ENCODE results near the gene N4BP2L2. TPM values are rescaled to one million over a fixed set of nuclear protein-coding genes. Genes with fewer than 3 reads are reported as not detected.

The N4BP2L2 gene
- total RNA-seq, 1 experiment from 2014 or later = 61.4 TPM

- H3K9me3 Mint-ChIP-seq = no peaks in the 10 kb centered on the region; a peak in 1 of 5 replicates
- no peaks in the 10 kb centered on the region; a peak in 3 of 7 replicates for H3K36me3 Mint-ChIP-seq (ENCODE audit: insufficient read depth in 1 of 3, low read depth in 3 of 3)
- H3K14ac ChIP-seq (ENCODE audit: insufficient read depth, low read length) = no peak overlapping the region
- H3T11ph ChIP-seq (ENCODE audit: low read length) = no peak overlapping the region
- no peak overlapping the region for H3K4ac ChIP-seq (ENCODE audit: low read depth, low read length)
- H3K79me1 ChIP-seq (ENCODE audit: insufficient read depth, low read depth, low read length, poor library complexity, severe bottlenecking) = no peaks in the 10 kb centered on the region
- H2BK12ac ChIP-seq (ENCODE audit: insufficient read length, low read depth, low read length) = no peak overlapping the region
- H2AK5ac ChIP-seq (ENCODE audit: insufficient read length, low read length) = no peak overlapping the region
- H4K5ac ChIP-seq (ENCODE audit: insufficient read length, low read depth, low read length) = no peak overlapping the region
- H3K27ac ChIP-seq (ENCODE audit: insufficient read length, low read depth, low read length) = no peak overlapping the region
- H2BK15ac ChIP-seq (ENCODE audit: low read depth, low read length) = no peak overlapping the region
- peaks cover 3% of the 10 kb centered on the region; the same call in 1 of the 2 replicates for H3K4me1 ChIP-seq (ENCODE audit: insufficient read depth, low read length)
- H2AFZ ChIP-seq (ENCODE audit: low read length) = no peak overlapping the region
- no peak overlapping the region for H3K23ac ChIP-seq (ENCODE audit: insufficient read length, low read depth, low read length)
- H3K56ac ChIP-seq (ENCODE audit: insufficient read length, low read depth, low read length) = no peak overlapping the region
- H2BK120ac ChIP-seq (ENCODE audit: low read depth, low read length, poor library complexity, severe bottlenecking) = no peak overlapping the region
- no peaks in the 10 kb centered on the region for H3K9me3 ChIP-seq (ENCODE audit: control insufficient read depth, low read depth, low read length)
- TF ChIP-seq CTCF (conservative IDR thresholded peaks at IDR 0.05) = no peak
- H3K4me3 Mint-ChIP-seq = no peak overlapping the region
- H2BK5ac ChIP-seq (ENCODE audit: insufficient read length, low read length) = no peak overlapping the region
- no peak overlapping the region for H4K8ac ChIP-seq (replicated peaks; ENCODE audit: insufficient read length, low read depth, low read length)
- no peak overlapping the region for H3K9ac ChIP-seq (ENCODE audit: extremely low read depth, insufficient read length, low read length)
- H3K4me2 ChIP-seq (ENCODE audit: insufficient read depth, insufficient read length, low read length) = no peak overlapping the region
- peaks cover 15% of the 10 kb centered on the region for H3K23me2 ChIP-seq (ENCODE audit: insufficient read length, low read depth, low read length, poor library complexity, severe bottlenecking)
- H3K27me3 ChIP-seq (ENCODE audit: insufficient read depth, low read length) = no peaks in the 10 kb centered on the region; the same call in 1 of the 2 replicates
- H4K20me1 ChIP-seq (ENCODE audit: control insufficient read depth, insufficient read depth, insufficient read length) = no peaks in the 10 kb centered on the region
- H4K91ac ChIP-seq (ENCODE audit: insufficient read length, low read depth, low read length) = no peak overlapping the region
- peaks cover 7% of the 10 kb centered on the region for H3K27me3 Mint-ChIP-seq (ENCODE audit: low read depth)
- WGBS (ENCODE audit: extremely low coverage, insufficient read length, low lambda C conversion rate) = no CpG with 5 or more reads among the region's 5 CpGs
- no peak overlapping the region for H3K27ac Mint-ChIP-seq
- no peak overlapping the region for H2BK20ac ChIP-seq (ENCODE audit: low read depth, low read length, poor library complexity, severe bottlenecking)
- H3K4me1 Mint-ChIP-seq = peaks cover 11% of the 10 kb centered on the region in 2 experiments
- H3K18ac ChIP-seq (ENCODE audit: insufficient read length, low read depth, low read length) = no peak overlapping the region
- H3K79me2 ChIP-seq (ENCODE audit: insufficient read depth, low read length) = no peaks in the 10 kb centered on the region
- DNase-seq = no peak
Observed at GRCh38 chr13:32431361-32431760, 107.2 kb downstream of the N4BP2L2 start.
